GM23338 (cell line): ENCODE data around the gene CLDN16. TPM values are rescaled to one million over a fixed set of nuclear protein-coding genes. Genes with fewer than 3 reads are reported as not detected.

ENCODE experiments used
- ATAC-seq: fragments of 200-7000 bp; cut with Tn5 transposase; 3 replicates; pipeline ENCODE4 v1.9.1; 2020
- DNase-seq: peaks from one replicate; pipeline ENCODE4 v3.0.0-alpha.2; 2015; ENCODE audit warnings: low spot score
- H2AFZ ChIP-seq: fragments of 200-600 bp; sonication (generic); 2 replicates; pipeline ENCODE4 v1.8.0; 2016; ENCODE audit warnings: antibody characterized with exemption, mild to moderate bottlenecking, moderate library complexity
- H3F3A ChIP-seq: fragments of 200-600 bp; sonication (generic); replicated peaks from 2 replicates; pipeline ENCODE4 v1.8.0; 2017; ENCODE audit warnings: antibody characterized with exemption, mixed run types, low read depth
- H3K27ac ChIP-seq: fragments of 200-600 bp; sonication (generic); 2 replicates; pipeline ENCODE4 v1.6.1; 2016; ENCODE audit warnings: low read depth
- H3K27me3 ChIP-seq: fragments of 200-600 bp; sonication (generic); 2 replicates; pipeline ENCODE4 v1.8.0; 2016; ENCODE audit warnings: mild to moderate bottlenecking, mixed run types, moderate library complexity; ENCODE audit not compliant: insufficient read depth
- H3K36me3 ChIP-seq: fragments of 200-600 bp; sonication (generic); 2 replicates; pipeline ENCODE4 v1.8.0; 2016; ENCODE audit warnings: mild to moderate bottlenecking; ENCODE audit not compliant: insufficient read depth
- H3K4me1 ChIP-seq: fragments of 200-600 bp; sonication (generic); 2 replicates; pipeline ENCODE4 v1.8.0; 2016; ENCODE audit warnings: mild to moderate bottlenecking, moderate library complexity; ENCODE audit not compliant: insufficient read depth
- H3K4me2 ChIP-seq: fragments of 200-600 bp; sonication (generic); 2 replicates; pipeline ENCODE4 v1.7.1; 2017; ENCODE audit warnings: mixed run types
- H3K4me3 ChIP-seq: fragments of 200-600 bp; sonication (generic); 2 replicates; pipeline ENCODE4 v1.6.1; 2016; ENCODE audit warnings: mixed run types
- H3K79me2 ChIP-seq: fragments of 200-600 bp; sonication (generic); replicated peaks from 2 replicates; pipeline ENCODE4 v1.8.0; 2017; ENCODE audit warnings: mild to moderate bottlenecking; ENCODE audit not compliant: insufficient read depth
- H3K9me2 ChIP-seq: fragments of 200-600 bp; sonication (generic); 2 replicates; pipeline ENCODE4 v1.8.0; 2017; ENCODE audit not compliant: insufficient read depth
- H4K20me1 ChIP-seq: fragments of 200-600 bp; sonication (generic); replicated peaks from 2 replicates; pipeline ENCODE4 v1.8.0; 2017; ENCODE audit warnings: mild to moderate bottlenecking; ENCODE audit not compliant: insufficient read depth
- H3K27ac Mint-ChIP-seq: 2 replicates; pipeline ENCODE4 v1.8.0; 2020; ENCODE audit warnings: inconsistent platforms, mild to moderate bottlenecking, moderate library complexity, mixed read lengths
- H3K27me3 Mint-ChIP-seq: 3 replicates; pipeline ENCODE4 v1.8.0; 2022; ENCODE audit warnings: low read depth, mild to moderate bottlenecking, moderate library complexity, mixed read lengths, inconsistent platforms; ENCODE audit not compliant: insufficient read depth, poor library complexity
- H3K36me3 Mint-ChIP-seq: 3 replicates; pipeline ENCODE4 v1.8.0; 2021; ENCODE audit warnings: low read depth, mild to moderate bottlenecking, inconsistent platforms, moderate library complexity, mixed read lengths
- H3K4me1 Mint-ChIP-seq: 3 replicates; pipeline ENCODE4 v1.8.0; 2020; ENCODE audit warnings: mild to moderate bottlenecking, inconsistent platforms, mixed read lengths
- H3K4me3 Mint-ChIP-seq: 3 replicates; pipeline ENCODE4 v1.8.0; 2021; ENCODE audit warnings: moderate library complexity, mild to moderate bottlenecking, inconsistent platforms, mixed read lengths
- H3K9me3 Mint-ChIP-seq: 3 replicates; pipeline ENCODE4 v1.8.0; 2020; ENCODE audit warnings: moderate library complexity, mild to moderate bottlenecking, inconsistent platforms, mixed read lengths
- CREB1 ChIP-seq: fragments of 250-450 bp; sonication (Bioruptor Pico); IDR thresholded peaks from 2 replicates; pipeline ENCODE4 v1.5.0; 2020; ENCODE audit warnings: low read depth, mild to moderate bottlenecking, moderate library complexity
- CTCF ChIP-seq, 2 experiments: fragments of 200-600 bp in 1 of 2; sonication (generic) in 1 of 2; conservative IDR thresholded peaks; 2 replicates each; pipeline versions ENCODE4 v1.5.1 to v1.6.1; 2016 to 2017; ENCODE audit warnings: antibody characterized with exemption in 2 of 2, low read depth in 2 of 2, mild to moderate bottlenecking in 2 of 2, moderate library complexity in 1 of 2
- ETS1 ChIP-seq: IDR thresholded peaks from 2 replicates; pipeline ENCODE4 v1.6.1; 2016; ENCODE audit warnings: antibody characterized with exemption
- EZH2 ChIP-seq: fragments of 200-600 bp; sonication (generic); IDR thresholded peaks from one replicate; pipeline ENCODE4 v1.8.0; 2017; ENCODE audit warnings: antibody characterized with exemption, mild to moderate bottlenecking, low read depth; ENCODE audit not compliant: unreplicated experiment
- EZH2phosphoT487 ChIP-seq: fragments of 200-600 bp; sonication (generic); IDR thresholded peaks from one replicate; pipeline ENCODE4 v1.8.1; 2018; ENCODE audit warnings: antibody characterized with exemption; ENCODE audit not compliant: unreplicated experiment
- JUNB ChIP-seq: IDR thresholded peaks from one replicate; pipeline ENCODE4 v1.6.1; 2016; ENCODE audit warnings: antibody characterized with exemption; ENCODE audit not compliant: unreplicated experiment
- NANOG ChIP-seq: IDR thresholded peaks from 2 replicates; pipeline ENCODE4 v1.6.1; 2016; ENCODE audit warnings: antibody characterized with exemption, borderline replicate concordance
- POLR2AphosphoS5 ChIP-seq: IDR thresholded peaks from 2 replicates; pipeline ENCODE4 v1.6.1; 2016; ENCODE audit warnings: antibody characterized with exemption, low read depth
- REST ChIP-seq: IDR thresholded peaks from one replicate; pipeline ENCODE4 v1.6.1; 2018; ENCODE audit warnings: antibody characterized with exemption; ENCODE audit not compliant: unreplicated experiment
- STAT1 ChIP-seq: IDR thresholded peaks from one replicate; pipeline ENCODE4 v1.6.1; 2016; ENCODE audit warnings: antibody characterized with exemption; ENCODE audit not compliant: unreplicated experiment
- ZNF114 ChIP-seq: fragments of 250-450 bp; sonication (Bioruptor Pico); IDR thresholded peaks from 2 replicates; pipeline ENCODE4 v1.5.0; 2020; ENCODE audit warnings: mild to moderate bottlenecking, moderate library complexity
- polyA plus RNA-seq: library from polyadenylated mRNA; unstranded; fragments of >200 nt; fragmentation: Nextera tagmentation; extraction: Ambion mirVana; gene quantifications from 2 replicates; pipeline ENCODE4 v1.2.1, GENCODE V29; 2016
- total RNA-seq: library from RNA; depleted of rRNA; stranded (reverse); fragments of >200 nt; shearing (Covaris generic); gene quantifications from 2 replicates; pipeline ENCODE4 v1.2.3, GENCODE V29; 2014

The CLDN16 gene
- total and polyA plus RNA-seq, 2 experiments from 2014 or later = 0.06 TPM; not detected in 1

GRCh38 chr3:190426806-190427507 lies 39.0 kb downstream of the CLDN16 start:
- Histone ChIP-seq H2AFZ (no peak overlapping the region), H3K4me2 (no peak overlapping the region), H4K20me1 (no peaks in the 10 kb centered on the region), H3K36me3 (no peaks in the 10 kb centered on the region), H3F3A (no peaks in the 10 kb centered on the region), H3K27me3 (no peaks in the 10 kb centered on the region), H3K79me2 (no peaks in the 10 kb centered on the region), H3K9me2 (no peaks in the 10 kb centered on the region), H3K27ac (no peak overlapping the region), H3K4me1 (no peaks in the 10 kb centered on the region), H3K4me3 (no peak overlapping the region)
- H3K27ac Mint-ChIP-seq = no peak overlapping the region
- DNase-seq (no peak), ATAC-seq (no peak)
- H3K27me3 Mint-ChIP-seq = peaks cover 4% of the 10 kb centered on the region
- no peaks in the 10 kb centered on the region for H3K36me3 Mint-ChIP-seq
- TF ChIP-seq EZH2phosphoT487 = no peak
- no peak for TF ChIP-seq ETS1
- no peak for TF ChIP-seq CREB1
- no peak for TF ChIP-seq JUNB
- TF ChIP-seq EZH2 = no peak
- H3K4me1 Mint-ChIP-seq = no peaks in the 10 kb centered on the region
- H3K4me3 Mint-ChIP-seq = no peak overlapping the region
- H3K9me3 Mint-ChIP-seq = peaks cover 3% of the 10 kb centered on the region; the same call in 2 of the 3 replicates

- Histone ChIP-seq H2AFZ (no peak overlapping the region), H3K4me1 (no peaks in the 10 kb centered on the region), H4K20me1 (no peaks in the 10 kb centered on the region), H3F3A (no peaks in the 10 kb centered on the region), H3K4me2 (no peak overlapping the region), H3K27ac (no peak overlapping the region), H3K36me3 (0 out of 2 replicates have a peak, but pooled peaks cover 7% of the 10 kb centered on the region), H3K4me3 (no peak overlapping the region), H3K79me2 (no peaks in the 10 kb centered on the region), H3K27me3 (no peaks in the 10 kb centered on the region), H3K9me2 (peaks cover 8% of the 10 kb centered on the region; the same call in 1 of the 2 replicates)
- no peak for DNase-seq
- Mint-ChIP-seq H3K36me3 (no peaks in the 10 kb centered on the region), H3K27ac (no peak overlapping the region), H3K27me3 (peaks cover 4% of the 10 kb centered on the region), H3K4me1 (no peaks in the 10 kb centered on the region), H3K4me3 (no peak overlapping the region), H3K9me3 (peaks cover 2% of the 10 kb centered on the region; the same call in 1 of the 3 replicates)
- TF ChIP-seq EZH2phosphoT487 (no peak), CTCF (conservative IDR thresholded peaks at IDR 0.05; ENCODE audit: low read depth in 2 of 2) (no peak), JUNB (no peak), CREB1 (no peak), ZNF114 (CRISPR knock-in tag) (no peak), NANOG (no peak), ETS1 (no peak), POLR2AphosphoS5 (no peak), REST (no peak), STAT1 (no peak)
- ATAC-seq = no peak
Observed at GRCh38 chr3:190429681-190430080, 41.7 kb downstream of the CLDN16 start.
